ENCODE measurements around the gene DYNC1LI2.

Gene DYNC1LI2

DNA sequence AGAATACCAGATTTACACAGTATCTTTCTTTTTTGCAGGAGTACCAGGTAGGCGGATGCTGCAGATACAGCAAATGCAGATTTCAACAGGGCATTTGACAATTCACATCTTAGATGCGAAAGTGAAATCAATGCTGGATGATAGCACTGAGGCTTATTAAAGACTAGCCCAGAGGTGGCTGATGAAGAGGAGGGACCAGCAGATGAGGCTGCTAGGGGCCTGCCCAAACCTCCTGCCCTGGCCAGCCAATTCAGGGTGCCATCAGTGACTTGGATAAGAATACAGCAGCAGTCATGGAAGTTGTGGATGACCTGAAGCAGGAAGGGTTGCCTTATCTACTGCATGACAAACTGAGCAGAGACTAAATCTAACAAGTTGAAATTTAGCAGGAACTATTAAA, 1.5 kb upstream of the DYNC1LI2 start:
- Histone ChIP-seq H3K4me3 (ENCODE audit: low read length) (no peak overlapping the region), H3K9ac (ENCODE audit: low read depth, low read length) (no peak overlapping the region), H3K27me3 (ENCODE audit: insufficient read depth, low read length) (no peaks in the 10 kb centered on the region), H3K27ac (ENCODE audit: low read length) (no peak overlapping the region), H3K9me3 (ENCODE audit: insufficient read depth, low read depth, low read length) (no peaks in the 10 kb centered on the region), H3K4me1 (ENCODE audit: insufficient read depth, low read length) (peaks cover 10% of the 10 kb centered on the region; the same call in 1 of the 2 replicates), H3K36me3 (ENCODE audit: insufficient read depth, low read depth, low read length) (peaks cover 25% of the 10 kb centered on the region)

DNA sequence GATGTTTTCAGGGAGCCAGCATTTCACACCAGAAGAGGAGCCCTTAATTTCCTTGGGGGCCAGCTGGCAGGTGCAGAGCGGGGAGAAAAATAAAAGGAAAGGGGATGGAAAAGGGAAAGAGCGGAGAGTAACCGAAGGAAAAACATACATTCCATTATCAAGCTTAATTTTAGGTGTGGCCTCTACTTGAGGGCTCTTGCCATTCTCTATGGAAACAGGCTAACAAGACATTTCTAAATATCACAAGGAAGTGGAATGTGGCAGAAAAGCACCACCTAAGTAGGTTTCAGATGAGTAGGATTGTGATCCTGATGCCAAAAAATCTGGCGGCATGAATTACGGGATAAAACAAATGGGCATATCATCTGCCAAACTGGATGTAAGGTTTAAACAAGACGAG, 970 bp upstream of the DYNC1LI2 start:
- H3K9ac ChIP-seq (ENCODE audit: low read depth, low read length), result peak overlapping the region; percentile 98; the same call in 1 of the 2 replicates
- no peak overlapping the region for H3K27ac ChIP-seq (ENCODE audit: low read length)
- no peaks in the 10 kb centered on the region for H3K9me3 ChIP-seq (ENCODE audit: insufficient read depth, low read depth, low read length)
- peaks cover 10% of the 10 kb centered on the region; the same call in 1 of the 2 replicates for H3K4me1 ChIP-seq (ENCODE audit: insufficient read depth, low read length)
- 0 out of 2 replicates have a peak overlapping the region, but pooled peaks have one; percentile 17 for H3K4me3 ChIP-seq (ENCODE audit: low read length)
- H3K27me3 ChIP-seq (ENCODE audit: insufficient read depth, low read length), result no peaks in the 10 kb centered on the region
- H3K36me3 ChIP-seq (ENCODE audit: insufficient read depth, low read depth, low read length), result peaks cover 31% of the 10 kb centered on the region

DNA sequence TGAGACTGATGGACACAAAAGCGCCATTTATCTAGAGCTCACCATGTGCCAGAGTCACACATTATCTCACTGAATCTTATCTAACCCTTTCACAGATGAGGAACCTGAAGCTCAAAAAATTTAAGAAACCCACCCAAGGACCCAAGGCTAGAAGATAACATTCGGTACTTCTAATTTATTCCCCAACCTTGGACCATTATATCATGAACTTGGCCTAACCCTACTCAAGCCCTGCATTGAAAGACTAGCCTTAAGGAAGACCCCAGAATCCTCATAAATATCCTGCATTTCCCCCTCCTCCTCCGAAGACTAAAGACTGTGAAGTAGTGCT, 548 bp upstream of the DYNC1LI2 start:
- Histone ChIP-seq H3K27me3 (ENCODE audit: insufficient read depth, low read length) (no peaks in the 10 kb centered on the region), H3K27ac (ENCODE audit: low read length) (no peak overlapping the region), H3K4me1 (ENCODE audit: insufficient read depth, low read length) (peaks cover 10% of the 10 kb centered on the region; the same call in 1 of the 2 replicates), H3K36me3 (ENCODE audit: insufficient read depth, low read depth, low read length) (peaks cover 35% of the 10 kb centered on the region), H3K9me3 (ENCODE audit: insufficient read depth, low read depth, low read length) (no peaks in the 10 kb centered on the region), H3K4me3 (ENCODE audit: low read length) (peak overlapping the region; percentile 17), H3K9ac (ENCODE audit: low read depth, low read length) (peak overlapping the region; percentile 98; the same call in 1 of the 2 replicates)

DNA sequence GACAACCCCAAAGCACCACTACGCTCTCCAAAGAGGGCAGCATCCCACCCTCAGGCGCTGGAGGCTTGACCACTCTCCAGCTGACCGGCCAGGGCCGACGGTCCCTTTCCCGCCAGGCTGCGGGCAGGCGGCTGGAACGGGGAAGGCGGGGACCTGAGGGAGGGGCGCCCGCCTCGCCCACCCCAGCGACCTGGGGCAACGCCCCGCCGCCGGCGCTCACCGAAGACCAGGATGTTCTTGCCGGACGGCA, 431 bp downstream of the DYNC1LI2 start:
- peak overlapping the region; percentile 99 for H3K4me3 ChIP-seq (ENCODE audit: low read length)
- peak overlapping the region; percentile 98 for H3K9ac ChIP-seq (ENCODE audit: low read depth, low read length)
- no peaks in the 10 kb centered on the region for H3K27me3 ChIP-seq (ENCODE audit: insufficient read depth, low read length)
- H3K27ac ChIP-seq (ENCODE audit: low read length), result peak overlapping the region; percentile 82
- peaks cover 10% of the 10 kb centered on the region; the same call in 1 of the 2 replicates for H3K4me1 ChIP-seq (ENCODE audit: insufficient read depth, low read length)
- H3K36me3 ChIP-seq (ENCODE audit: insufficient read depth, low read depth, low read length), result peaks cover 45% of the 10 kb centered on the region
- no peaks in the 10 kb centered on the region for H3K9me3 ChIP-seq (ENCODE audit: insufficient read depth, low read depth, low read length)

DNA sequence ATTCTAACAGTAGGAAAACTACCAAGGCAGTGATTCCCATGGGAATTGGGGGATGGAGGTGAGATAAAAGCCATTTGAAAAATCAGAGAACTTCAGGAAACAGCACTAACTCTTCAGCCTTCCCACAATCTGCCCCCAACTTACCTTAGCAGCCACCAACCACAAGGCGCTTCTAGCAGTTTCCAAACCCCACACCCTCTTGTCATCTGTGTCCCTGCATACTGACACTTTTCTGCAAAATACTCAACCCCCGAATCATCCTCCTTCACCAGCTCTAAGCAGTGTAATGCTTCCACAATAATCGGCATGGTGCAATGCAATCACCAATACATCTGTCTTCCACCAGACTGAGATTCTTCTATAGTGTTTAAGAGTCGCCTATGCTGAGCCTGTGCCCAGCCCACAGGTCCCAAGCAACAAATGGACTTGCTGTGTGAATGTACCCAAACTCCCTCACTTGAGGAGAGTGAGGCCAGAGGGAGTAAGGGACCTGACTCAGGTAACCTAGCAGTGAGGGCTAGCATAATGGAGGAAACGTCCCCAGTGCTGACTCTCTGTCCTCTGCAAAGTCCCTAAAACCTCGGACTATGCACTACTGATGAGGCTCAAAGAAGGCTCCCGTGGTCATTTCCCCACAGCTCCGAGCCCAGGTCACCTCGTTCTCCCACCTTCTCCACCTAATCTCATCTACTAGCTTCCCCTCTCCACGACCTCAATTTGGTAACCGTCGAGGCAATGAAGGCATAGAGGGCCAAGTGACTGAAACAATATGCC, 943 bp downstream of the DYNC1LI2 start:
- peaks cover 10% of the 10 kb centered on the region; the same call in 1 of the 2 replicates for H3K4me1 ChIP-seq (ENCODE audit: insufficient read depth, low read length)
- H3K27ac ChIP-seq (ENCODE audit: low read length), result peak overlapping the region; percentile 82
- no peaks in the 10 kb centered on the region for H3K27me3 ChIP-seq (ENCODE audit: insufficient read depth, low read length)
- no peaks in the 10 kb centered on the region for H3K9me3 ChIP-seq (ENCODE audit: insufficient read depth, low read depth, low read length)
- peaks cover 50% of the 10 kb centered on the region for H3K36me3 ChIP-seq (ENCODE audit: insufficient read depth, low read depth, low read length)
- peak overlapping the region; percentile 99 for H3K4me3 ChIP-seq (ENCODE audit: low read length)
- peak overlapping the region; percentile 98 for H3K9ac ChIP-seq (ENCODE audit: low read depth, low read length)

DNA sequence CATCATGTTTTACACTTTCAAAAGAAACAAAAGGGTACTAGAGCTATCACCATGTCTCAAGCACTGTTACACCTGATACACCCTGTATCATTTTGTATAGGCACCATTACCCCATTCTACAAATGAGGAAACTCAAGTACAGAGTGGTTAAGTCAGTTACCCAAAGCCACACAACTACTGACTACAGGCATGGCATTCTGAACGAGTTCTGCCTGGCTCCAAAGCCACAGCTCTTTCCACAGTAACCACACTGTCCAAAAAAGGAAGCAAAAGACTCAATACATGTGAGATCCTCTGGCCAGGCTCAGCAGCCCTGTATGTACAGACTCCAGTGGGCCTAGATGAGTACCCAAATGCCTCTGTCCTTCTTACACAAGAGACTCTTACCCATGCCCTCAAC, 4.7 kb downstream of the DYNC1LI2 start:
- peaks cover 84% of the 10 kb centered on the region for H3K36me3 ChIP-seq (ENCODE audit: insufficient read depth, low read depth, low read length)
- H3K27ac ChIP-seq (ENCODE audit: low read length), result no peak overlapping the region
- peaks cover 10% of the 10 kb centered on the region; the same call in 1 of the 2 replicates for H3K4me1 ChIP-seq (ENCODE audit: insufficient read depth, low read length)

DNA sequence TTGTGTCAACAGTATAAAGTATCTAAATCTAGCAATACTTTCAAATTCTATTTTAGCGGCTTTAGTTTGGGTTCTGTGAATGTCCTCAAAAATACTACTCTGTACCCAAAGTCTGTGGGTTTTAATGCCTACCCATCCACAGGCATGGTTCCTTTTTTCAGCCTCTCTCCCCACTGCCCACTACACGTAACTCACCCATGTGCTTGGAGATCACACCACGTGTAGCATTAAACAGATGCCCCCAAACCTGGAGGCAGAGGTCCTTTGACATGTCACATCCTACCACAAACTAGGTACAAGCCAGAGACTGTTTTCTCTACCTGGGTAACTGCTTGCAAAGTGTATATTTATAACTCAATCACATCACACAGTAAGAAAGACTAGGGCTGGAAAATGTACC, 5.4 kb downstream of the DYNC1LI2 start:
- Histone ChIP-seq H3K4me1 (ENCODE audit: insufficient read depth, low read length) (peaks cover 10% of the 10 kb centered on the region; the same call in 1 of the 2 replicates), H3K9ac (ENCODE audit: low read depth, low read length) (no peak overlapping the region), H3K36me3 (ENCODE audit: insufficient read depth, low read depth, low read length) (peaks cover 90% of the 10 kb centered on the region), H3K9me3 (ENCODE audit: insufficient read depth, low read depth, low read length) (no peaks in the 10 kb centered on the region), H3K27me3 (ENCODE audit: insufficient read depth, low read length) (no peaks in the 10 kb centered on the region), H3K27ac (ENCODE audit: low read length) (no peak overlapping the region), H3K4me3 (ENCODE audit: low read length) (no peak overlapping the region)

More for the DNA sequence above, 4.7 kb downstream of the DYNC1LI2 start:
- Histone ChIP-seq H3K27me3 (ENCODE audit: insufficient read depth, low read length) (no peaks in the 10 kb centered on the region), H3K9me3 (ENCODE audit: insufficient read depth, low read depth, low read length) (no peaks in the 10 kb centered on the region), H3K9ac (ENCODE audit: low read depth, low read length) (no peak overlapping the region), H3K4me3 (ENCODE audit: low read length) (no peak overlapping the region)

DNA sequence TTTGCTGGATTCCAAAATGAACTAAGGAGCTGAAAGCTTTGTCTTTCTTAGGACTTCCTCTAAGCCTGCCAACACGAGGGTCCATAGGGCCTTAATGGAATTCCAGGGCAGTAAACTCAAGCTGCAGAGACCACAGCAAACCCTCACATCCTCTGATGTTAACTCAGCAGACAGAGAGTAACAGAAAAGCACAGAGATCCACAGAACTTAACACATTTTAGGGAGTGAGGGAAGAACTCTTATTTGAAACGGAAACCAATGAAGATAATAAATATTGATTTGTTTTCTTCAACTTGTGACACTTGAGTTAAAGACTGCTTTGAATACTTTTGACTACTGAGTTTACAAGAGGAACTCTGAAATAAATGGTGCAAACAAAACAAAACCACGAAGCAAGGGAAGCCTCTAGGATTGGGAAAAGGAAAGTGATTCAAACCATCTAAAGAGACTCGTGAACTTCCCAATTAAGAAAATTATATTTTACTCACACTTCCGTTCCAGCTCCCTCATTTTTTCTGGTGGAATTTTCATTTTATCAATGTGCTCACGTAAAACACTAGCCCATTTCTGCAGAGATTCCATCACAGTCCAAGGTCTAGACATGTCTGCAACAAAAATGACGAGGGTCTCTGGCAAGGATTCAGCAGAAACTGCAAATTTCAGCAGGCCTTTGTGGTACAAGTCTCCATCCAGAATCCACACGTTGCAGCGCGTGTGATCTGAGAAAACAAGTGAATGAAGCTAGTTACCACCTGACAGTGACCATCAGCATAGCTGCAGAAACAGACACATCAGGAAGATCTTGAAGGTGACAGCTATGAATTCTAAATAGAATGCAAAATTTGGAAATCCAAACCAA, 9.2 kb downstream of the DYNC1LI2 start:
- Histone ChIP-seq H3K4me1 (ENCODE audit: insufficient read depth, low read length) (peaks cover 3% of the 10 kb centered on the region; the same call in 1 of the 2 replicates), H3K9ac (ENCODE audit: low read depth, low read length) (no peak overlapping the region), H3K9me3 (ENCODE audit: insufficient read depth, low read depth, low read length) (no peaks in the 10 kb centered on the region), H3K27me3 (ENCODE audit: insufficient read depth, low read length) (no peaks in the 10 kb centered on the region), H3K27ac (ENCODE audit: low read length) (no peak overlapping the region), H3K36me3 (ENCODE audit: insufficient read depth, low read depth, low read length) (peaks cover 96% of the 10 kb centered on the region), H3K4me3 (ENCODE audit: low read length) (no peak overlapping the region)

DNA sequence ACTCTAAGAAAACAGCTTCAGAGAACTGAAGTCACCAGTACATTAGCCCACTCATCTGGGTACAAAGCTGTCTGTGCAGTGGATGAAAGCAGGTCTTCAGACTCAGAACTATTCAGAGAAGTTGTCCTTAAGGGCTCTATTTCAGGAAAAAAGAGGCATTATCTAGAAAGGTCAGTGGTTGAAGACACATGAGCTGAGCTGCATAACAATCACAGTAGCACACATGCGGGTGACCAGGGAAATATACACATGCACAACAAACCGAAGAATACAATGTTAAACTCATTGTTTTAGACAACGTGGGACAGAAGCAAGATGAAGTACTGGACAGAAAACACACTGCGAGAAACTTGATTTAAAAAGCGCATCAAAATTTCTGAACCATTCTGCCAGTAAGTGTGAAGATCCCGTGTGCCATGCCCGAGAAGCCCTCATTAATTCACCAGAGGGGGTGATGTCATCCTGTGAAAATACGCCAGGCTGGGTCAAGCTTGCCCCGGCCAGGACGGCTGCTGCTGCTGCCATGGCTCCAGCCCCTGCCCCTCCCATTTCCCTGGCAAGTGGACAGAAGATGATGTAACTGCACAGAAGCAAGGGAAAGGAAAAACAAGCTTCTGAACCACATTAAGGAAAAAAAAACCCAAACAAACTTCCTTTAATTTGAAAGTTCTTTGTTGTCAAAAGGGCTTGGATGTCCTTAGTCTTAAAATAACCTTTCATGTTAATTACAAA, 10.1 kb downstream of the DYNC1LI2 start:
- Histone ChIP-seq H3K4me1 (ENCODE audit: insufficient read depth, low read length) (peaks cover 3% of the 10 kb centered on the region; the same call in 1 of the 2 replicates), H3K4me3 (ENCODE audit: low read length) (no peak overlapping the region), H3K36me3 (ENCODE audit: insufficient read depth, low read depth, low read length) (peaks cover 96% of the 10 kb centered on the region), H3K9me3 (ENCODE audit: insufficient read depth, low read depth, low read length) (no peaks in the 10 kb centered on the region), H3K27me3 (ENCODE audit: insufficient read depth, low read length) (no peaks in the 10 kb centered on the region), H3K27ac (ENCODE audit: low read length) (no peak overlapping the region), H3K9ac (ENCODE audit: low read depth, low read length) (no peak overlapping the region)

DNA sequence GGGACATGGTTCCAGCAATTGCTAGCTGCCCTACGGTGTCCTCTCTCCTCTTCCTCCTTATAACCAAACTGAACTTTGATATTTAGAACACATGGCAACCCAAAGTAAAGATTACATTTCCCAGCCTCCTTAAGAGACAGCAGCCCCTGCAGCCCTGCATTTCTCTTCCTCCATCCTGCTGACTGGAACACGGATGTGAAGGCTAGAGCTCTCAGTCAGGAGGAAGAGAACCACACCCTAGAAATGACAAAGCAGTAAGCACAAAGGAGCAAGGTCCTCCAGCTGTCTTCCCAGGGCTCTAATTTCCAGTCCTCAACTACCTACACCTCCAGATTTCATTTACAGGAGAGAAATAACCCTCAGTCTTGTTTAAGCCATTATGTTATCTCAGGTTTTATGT, 10.9 kb downstream of the DYNC1LI2 start:
- no peak overlapping the region for H3K27ac ChIP-seq (ENCODE audit: low read length)
- H3K27me3 ChIP-seq (ENCODE audit: insufficient read depth, low read length), result no peaks in the 10 kb centered on the region
- H3K4me1 ChIP-seq (ENCODE audit: insufficient read depth, low read length), result peaks cover 3% of the 10 kb centered on the region; the same call in 1 of the 2 replicates
- no peaks in the 10 kb centered on the region for H3K9me3 ChIP-seq (ENCODE audit: insufficient read depth, low read depth, low read length)
- no peak overlapping the region for H3K9ac ChIP-seq (ENCODE audit: low read depth, low read length)
- no peak overlapping the region for H3K4me3 ChIP-seq (ENCODE audit: low read length)
- H3K36me3 ChIP-seq (ENCODE audit: insufficient read depth, low read depth, low read length), result peaks cover 96% of the 10 kb centered on the region

DNA sequence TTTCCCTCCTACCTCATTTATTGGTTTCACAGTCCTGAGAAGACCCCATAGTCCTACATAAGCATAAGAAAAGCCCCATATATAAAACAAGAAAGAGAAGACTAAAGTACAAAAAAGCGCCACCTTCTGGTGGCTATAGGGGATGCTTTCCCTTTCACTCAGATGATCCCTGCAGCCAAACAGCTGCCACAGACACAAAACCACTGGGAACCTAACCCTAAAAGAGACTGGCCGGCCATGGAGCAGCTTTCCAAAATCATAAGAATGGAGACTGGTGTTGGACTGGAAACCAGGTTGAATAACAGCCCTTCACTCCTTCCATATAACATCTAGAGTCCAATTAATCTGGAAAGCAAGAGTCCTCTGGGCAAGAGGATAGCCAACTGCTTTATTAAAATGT, 11.4 kb downstream of the DYNC1LI2 start:
- Histone ChIP-seq H3K27ac (ENCODE audit: low read length) (no peak overlapping the region), H3K4me3 (ENCODE audit: low read length) (no peak overlapping the region), H3K9ac (ENCODE audit: low read depth, low read length) (no peak overlapping the region), H3K27me3 (ENCODE audit: insufficient read depth, low read length) (no peaks in the 10 kb centered on the region), H3K4me1 (ENCODE audit: insufficient read depth, low read length) (peaks cover 3% of the 10 kb centered on the region; the same call in 1 of the 2 replicates), H3K36me3 (ENCODE audit: insufficient read depth, low read depth, low read length) (peaks cover 97% of the 10 kb centered on the region), H3K9me3 (ENCODE audit: insufficient read depth, low read depth, low read length) (no peaks in the 10 kb centered on the region)

All from iPS-20b (cell line).